BJ (cell line): Measurements from ENCODE around the gene STXBP1. TPM values are rescaled to one million over a fixed set of nuclear protein-coding genes. Genes with fewer than 3 reads are reported as not detected.

Experiments
- CTCF ChIA-PET: fragments of 350-600 bp; formaldehyde crosslinking; extraction: SDS; loops from one replicate; lab custom pipeline; 2021; ENCODE audit warnings: antibody characterized with exemption, inconsistent platforms; lab: Yijun Ruan, JAX
- POLR2A ChIA-PET: fragments of 300-600 bp; sonication (Branson Sonifier 250); formaldehyde crosslinking; extraction: SDS; loops from one replicate; lab custom pipeline; 2021; ENCODE audit warnings: antibody characterized with exemption; lab: Charles Lee
- DNase-seq: peaks from one replicate; pipeline ENCODE4 v3.0.0-alpha.2; 2011; ENCODE audit warnings: low read depth
- H3K27me3 ChIP-seq: 2 replicates; pipeline ENCODE4 v1.6.0; 2011; ENCODE audit warnings: low read length; ENCODE audit not compliant: control insufficient read depth, insufficient read depth
- H3K36me3 ChIP-seq: 2 replicates; pipeline ENCODE4 v1.5.1; 2011; ENCODE audit warnings: low read length; ENCODE audit not compliant: control insufficient read depth, insufficient read depth
- H3K4me3 ChIP-seq: 2 replicates; pipeline ENCODE4 v1.5.1; 2011; ENCODE audit warnings: low read depth, mild to moderate bottlenecking, control low read depth, low read length
- CTCF ChIP-seq: IDR thresholded peaks from 2 replicates; pipeline ENCODE4 v1.5.1; 2011; ENCODE audit warnings: low read depth, mild to moderate bottlenecking, control low read depth, inconsistent platforms, low read length, moderate library complexity; ENCODE audit not compliant: insufficient read depth
- polyA plus RNA-seq: library from polyadenylated mRNA; depleted of rRNA; stranded (reverse); fragments of >200 nt; gene quantifications from 2 replicates; pipeline ENCODE4 v1.2.3, GENCODE V29; 2011

Gene STXBP1
- polyA plus RNA-seq, 1 experiment = 18.1 TPM

GRCh38 chr9:127565231-127565630 lies 46.8 kb upstream of the STXBP1 start:
- CTCF ChIA-PET = interaction anchor here (0.9 kb wide), 1 partner anchor 23 kb away, joined by 3 read pairs; no protein-coding TSS in a partner anchor

GRCh38 chr9:127566351-127567001 lies 45.6 kb upstream of the STXBP1 start:
- TF ChIP-seq CTCF = no peak
- POLR2A ChIA-PET = interaction anchor here (1.0 kb wide), 1 partner anchor 8 kb away, joined by 3 read pairs; no protein-coding TSS in a partner anchor
- CTCF ChIA-PET = interaction anchor here (0.9 to 3.0 kb wide), 4 partner anchors 12 to 41 kb away, joined by 3 to 10 read pairs (median 3); no protein-coding TSS in a partner anchor
- DNase-seq = no peak
- no peaks in the 10 kb centered on the region for H3K27me3 ChIP-seq
- H3K36me3 ChIP-seq = peaks cover 6% of the 10 kb centered on the region
- H3K4me3 ChIP-seq = peak overlapping the region; percentile 97

More at GRCh38 chr9:127565231-127565630, 46.8 kb upstream of the STXBP1 start:
- Histone ChIP-seq H3K27me3 (no peaks in the 10 kb centered on the region), H3K36me3 (peaks cover 14% of the 10 kb centered on the region), H3K4me3 (no peak overlapping the region)
- no peak for DNase-seq
- POLR2A ChIA-PET = interaction anchor here (0.6 kb wide), 1 partner anchor 273 kb away, joined by 6 read pairs; no protein-coding TSS in a partner anchor
- no peak for TF ChIP-seq CTCF

- Histone ChIP-seq H3K4me3 (peak overlapping the region; percentile 97), H3K36me3 (peaks cover 6% of the 10 kb centered on the region), H3K27me3 (no peaks in the 10 kb centered on the region)
- CTCF ChIA-PET = interaction anchor here (1.1 to 3.0 kb wide), 4 partner anchors 12 to 41 kb away, joined by 3 to 10 read pairs (median 4); no protein-coding TSS in a partner anchor
- no peak for DNase-seq
- no peak for TF ChIP-seq CTCF
- POLR2A ChIA-PET = interaction anchor here (1.0 kb wide), 1 partner anchor 9 kb away, joined by 3 read pairs; no protein-coding TSS in a partner anchor
These were observed 44.9 kb upstream of the STXBP1 start for GRCh38 chr9:127567035-127567729.

GRCh38 chr9:127567730-127568617 lies 44.1 kb upstream of the STXBP1 start:
- ChIA-PET CTCF (interaction anchor here (1.3 to 3.0 kb wide), 3 partner anchors 11 to 42 kb away, joined by 3 to 10 read pairs (median 4); no protein-coding TSS in a partner anchor), POLR2A (interaction anchor here (1.0 kb wide), 1 partner anchor 9 kb away, joined by 3 read pairs; no protein-coding TSS in a partner anchor)
- DNase-seq = no peak
- TF ChIP-seq CTCF = no peak
- Histone ChIP-seq H3K36me3 (peaks cover 4% of the 10 kb centered on the region), H3K4me3 (peak overlapping the region; percentile 97), H3K27me3 (no peaks in the 10 kb centered on the region)
